Trophoblast cell (in vitro differentiated cells and primary cell): Measurements from ENCODE around the gene SPAST.

Source experiments
- DNase-seq, 2 donors: peaks; one replicate each; pipeline ENCODE4 v3.0.0-alpha.2; 2016
- H2AFZ ChIP-seq: 2 replicates; pipeline ENCODE4 v1.6.1; 2013; ENCODE audit warnings: low read length, moderate library complexity, mild to moderate bottlenecking; ENCODE audit not compliant: insufficient read depth, poor library complexity
- H2AK5ac ChIP-seq: 2 replicates; pipeline ENCODE4 v1.6.1; 2013; ENCODE audit warnings: mild to moderate bottlenecking, low read length
- H2BK120ac ChIP-seq: 2 replicates; pipeline ENCODE4 v1.6.1; 2013; ENCODE audit warnings: low read length, mild to moderate bottlenecking, moderate library complexity; ENCODE audit not compliant: insufficient read depth, poor library complexity
- H2BK12ac ChIP-seq: 2 replicates; pipeline ENCODE4 v1.6.1; 2013; ENCODE audit warnings: mild to moderate bottlenecking, low read length, moderate library complexity
- H2BK5ac ChIP-seq: 2 replicates; pipeline ENCODE4 v1.6.1; 2013; ENCODE audit warnings: low read length, low read depth, moderate library complexity, mild to moderate bottlenecking; ENCODE audit not compliant: poor library complexity
- H3K14ac ChIP-seq: 2 replicates; pipeline ENCODE4 v1.6.1; 2013; ENCODE audit warnings: mild to moderate bottlenecking, low read length
- H3K18ac ChIP-seq: 2 replicates; pipeline ENCODE4 v1.6.1; 2013; ENCODE audit warnings: mild to moderate bottlenecking, low read length
- H3K23ac ChIP-seq: 2 replicates; pipeline ENCODE4 v1.6.1; 2013; ENCODE audit warnings: low read length
- H3K27ac ChIP-seq: 2 replicates; pipeline ENCODE4 v1.5.1; 2013; ENCODE audit warnings: low read depth, mild to moderate bottlenecking, inconsistent platforms, low read length, moderate library complexity
- H3K27me3 ChIP-seq: 2 replicates; pipeline ENCODE4 v1.6.1; 2013; ENCODE audit warnings: inconsistent platforms, mild to moderate bottlenecking, low read length, moderate library complexity; ENCODE audit not compliant: insufficient read depth
- H3K36me3 ChIP-seq, 2 experiments: 1 replicate in 1 of 2; 2 replicates in 1 of 2; pipeline ENCODE4 v1.6.1; 2013; ENCODE audit warnings: low read length in 2 of 2, mild to moderate bottlenecking in 2 of 2, moderate library complexity in 1 of 2; ENCODE audit not compliant: insufficient read depth in 2 of 2, control insufficient read depth in 1 of 2
- H3K4ac ChIP-seq: 2 replicates; pipeline ENCODE4 v1.6.1; 2013; ENCODE audit warnings: low read depth, mild to moderate bottlenecking, low read length, moderate library complexity
- H3K4me1 ChIP-seq, 2 experiments: 1 replicate in 1 of 2; 2 replicates in 1 of 2; pipeline ENCODE4 v1.6.1; 2013; ENCODE audit warnings: low read length in 2 of 2, mild to moderate bottlenecking in 2 of 2, moderate library complexity in 1 of 2; ENCODE audit not compliant: insufficient read depth in 2 of 2, control insufficient read depth in 1 of 2
- H3K4me2 ChIP-seq: 2 replicates; pipeline ENCODE4 v1.6.1; 2013; ENCODE audit warnings: inconsistent platforms, mild to moderate bottlenecking, low read length, moderate library complexity
- H3K4me3 ChIP-seq: 2 replicates; pipeline ENCODE4 v1.5.1; 2013; ENCODE audit warnings: mild to moderate bottlenecking, low read depth, low read length, inconsistent platforms
- H3K79me1 ChIP-seq: one replicate; pipeline ENCODE4 v1.6.1; 2013; ENCODE audit warnings: low read length
- H3K79me2 ChIP-seq: 2 replicates; pipeline ENCODE4 v1.6.1; 2013; ENCODE audit warnings: low read length, mild to moderate bottlenecking; ENCODE audit not compliant: control insufficient read depth, insufficient read depth, poor library complexity
- H3K9ac ChIP-seq: 2 replicates; pipeline ENCODE4 v1.6.1; 2013; ENCODE audit warnings: mild to moderate bottlenecking, low read length
- H3K9me3 ChIP-seq: 2 replicates; pipeline ENCODE4 v1.6.1; 2013; ENCODE audit warnings: low read depth, mild to moderate bottlenecking, control low read depth, inconsistent platforms, low read length; ENCODE audit not compliant: insufficient read depth
- H4K12ac ChIP-seq: 2 replicates; pipeline ENCODE4 v1.6.1; 2013; ENCODE audit warnings: low read depth, mild to moderate bottlenecking, low read length, moderate library complexity
- H4K8ac ChIP-seq: 2 replicates; pipeline ENCODE4 v1.6.1; 2013; ENCODE audit warnings: low read depth, mild to moderate bottlenecking, low read length, moderate library complexity
- H4K91ac ChIP-seq: one replicate; pipeline ENCODE4 v1.6.1; 2013; ENCODE audit warnings: low read depth, mild to moderate bottlenecking, low read length, moderate library complexity
- WGBS: extraction: QIAGEN DNeasy Blood & Tissue Kit; methylation state at CpG from one replicate; pipeline ENCODE4 v1.1.7; 2013; ENCODE audit warnings: missing lambda C conversion rate; ENCODE audit not compliant: insufficient read length, insufficient coverage; ENCODE audit errors: extremely low coverage; 5-methylcytosine and 5-hydroxymethylcytosine counted together

SPAST gene

DNA sequence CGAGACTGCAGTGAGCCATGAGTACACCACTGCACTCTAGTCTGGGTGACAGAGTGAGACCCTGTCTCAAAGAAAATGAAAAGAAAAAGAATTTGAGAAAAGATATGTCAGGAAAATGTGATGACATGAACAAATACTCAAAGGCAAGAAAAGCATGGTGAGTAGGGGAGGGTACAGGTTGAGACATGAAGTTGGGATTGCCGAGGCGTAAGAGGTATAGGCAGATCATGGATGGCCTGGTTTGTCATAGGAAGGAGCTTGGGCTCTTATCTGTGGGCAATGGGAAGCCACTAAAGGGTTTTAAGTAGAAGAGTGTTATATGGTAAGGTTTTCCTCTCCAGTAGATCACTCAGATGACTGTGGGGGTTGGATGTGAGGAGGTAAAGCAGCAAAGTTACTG, 32.3 kb downstream of the SPAST start:
- no CpG with 5 or more reads among the region's 3 CpGs for WGBS
- Histone ChIP-seq H3K18ac (no peak overlapping the region), H3K23ac (no peak overlapping the region), H4K8ac (no peak overlapping the region), H2AK5ac (no peak overlapping the region), H3K9me3 (no peaks in the 10 kb centered on the region), H3K27me3 (no peaks in the 10 kb centered on the region), H3K9ac (no peak overlapping the region), H2BK12ac (no peak overlapping the region), H3K4me3 (no peak overlapping the region), H3K79me1 (no peaks in the 10 kb centered on the region), H4K12ac (no peak overlapping the region), H2AFZ (no peak overlapping the region), H3K4ac (no peak overlapping the region), H3K79me2 (no peaks in the 10 kb centered on the region), H3K14ac (no peak overlapping the region), H3K27ac (no peak overlapping the region), H4K91ac (no peak overlapping the region), H3K4me2 (no peak overlapping the region), H2BK120ac (no peak overlapping the region), H3K36me3 (no peaks in the 10 kb centered on the region), H3K4me1 (no peaks in the 10 kb centered on the region), H2BK5ac (no peak overlapping the region)
- DNase-seq: no peak

DNA sequence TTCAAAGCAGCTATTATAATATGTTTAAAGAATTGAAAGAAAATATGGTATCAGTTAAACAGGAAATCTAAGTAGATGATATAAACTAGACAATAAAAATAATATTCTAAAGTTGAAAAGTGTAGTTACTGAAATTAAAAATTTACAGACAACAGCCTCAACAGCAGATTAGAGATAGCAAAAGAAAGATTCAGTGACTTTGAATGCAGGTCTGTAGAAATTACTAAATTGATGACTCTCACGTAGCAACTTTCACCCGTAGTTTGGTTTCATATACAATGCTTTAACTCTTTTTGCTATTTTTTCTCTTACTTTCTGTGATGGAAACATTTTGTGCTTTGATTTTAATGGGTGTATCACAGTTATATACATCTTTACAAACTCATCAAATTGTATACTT, 44.8 kb downstream of the SPAST start:
- DNase-seq: no peak
- no CpG with 5 or more reads among the region's 2 CpGs for WGBS
- Histone ChIP-seq H3K79me2 (no peaks in the 10 kb centered on the region), H3K4me1 (no peaks in the 10 kb centered on the region), H2AK5ac (no peak overlapping the region), H3K27ac (no peak overlapping the region), H3K9ac (no peak overlapping the region), H3K9me3 (peaks cover 8% of the 10 kb centered on the region), H3K79me1 (no peaks in the 10 kb centered on the region), H4K12ac (no peak overlapping the region), H3K4me3 (no peak overlapping the region), H3K4ac (no peak overlapping the region), H3K27me3 (no peaks in the 10 kb centered on the region), H3K36me3 (peaks cover 9 to 10% of the 10 kb centered on the region in 2 experiments), H4K91ac (no peak overlapping the region), H2AFZ (no peak overlapping the region), H3K4me2 (no peak overlapping the region), H2BK5ac (no peak overlapping the region), H4K8ac (no peak overlapping the region), H3K18ac (no peak overlapping the region), H2BK120ac (no peak overlapping the region), H2BK12ac (no peak overlapping the region), H3K14ac (no peak overlapping the region), H3K23ac (no peak overlapping the region)

DNA sequence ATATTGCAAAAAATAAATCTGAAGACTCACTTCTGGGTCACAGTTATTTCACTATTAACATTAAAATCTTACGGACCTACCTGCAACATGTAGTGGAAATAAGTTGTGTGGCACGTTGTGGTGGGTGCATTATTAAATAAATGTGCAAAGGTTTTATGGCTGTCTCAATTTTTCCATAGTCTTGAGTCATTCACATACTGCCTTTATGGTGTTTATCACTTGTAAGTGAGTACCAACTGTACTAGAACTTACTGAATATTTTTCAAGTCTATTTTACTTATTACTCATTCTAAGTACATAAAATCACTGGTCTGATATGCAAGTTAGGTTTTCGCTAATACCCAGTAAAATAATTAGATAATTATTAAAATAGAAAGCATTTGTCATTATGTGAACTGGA, 54.7 kb downstream of the SPAST start:
- Histone ChIP-seq H3K4me3 (no peak overlapping the region), H3K4ac (no peak overlapping the region), H3K9me3 (no peaks in the 10 kb centered on the region), H3K9ac (no peak overlapping the region), H2AFZ (no peak overlapping the region), H2BK12ac (no peak overlapping the region), H3K79me1 (no peaks in the 10 kb centered on the region), H3K4me2 (no peak overlapping the region), H4K12ac (no peak overlapping the region), H2BK5ac (no peak overlapping the region), H3K27ac (no peak overlapping the region), H3K27me3 (no peaks in the 10 kb centered on the region), H3K4me1 (no peaks in the 10 kb centered on the region), H3K23ac (no peak overlapping the region), H4K91ac (no peak overlapping the region), H2AK5ac (no peak overlapping the region), H3K14ac (no peak overlapping the region), H4K8ac (no peak overlapping the region), H3K18ac (no peak overlapping the region), H2BK120ac (no peak overlapping the region), H3K79me2 (no peaks in the 10 kb centered on the region), H3K36me3 (peaks cover 0 to 3% of the 10 kb centered on the region in 2 experiments)
- DNase-seq: no peak
- WGBS: no CpG with 5 or more reads among the region's 3 CpGs

DNA sequence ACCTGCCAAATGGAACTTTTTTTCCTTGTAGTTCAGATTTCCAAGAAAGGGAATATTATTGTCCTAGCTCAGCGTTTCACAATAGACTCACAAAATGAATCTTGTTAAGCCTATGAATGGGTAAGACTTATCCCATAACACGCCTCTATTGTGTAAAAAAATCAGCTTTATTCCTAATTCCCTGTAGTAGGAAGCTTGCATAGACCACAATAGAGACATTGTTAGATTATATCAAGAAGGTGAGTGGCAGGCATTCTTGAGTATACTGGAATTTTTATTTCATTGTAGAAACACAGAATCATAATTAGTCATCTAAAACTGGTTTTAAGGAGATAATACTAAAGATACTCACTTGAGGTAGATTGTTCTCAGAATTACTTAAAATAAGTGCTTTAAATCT, 55.8 kb downstream of the SPAST start:
- Histone ChIP-seq H3K14ac (no peak overlapping the region), H3K27ac (no peak overlapping the region), H3K18ac (no peak overlapping the region), H3K79me1 (no peaks in the 10 kb centered on the region), H3K4ac (no peak overlapping the region), H2AK5ac (no peak overlapping the region), H3K27me3 (no peaks in the 10 kb centered on the region), H3K4me2 (no peak overlapping the region), H4K8ac (no peak overlapping the region), H4K12ac (no peak overlapping the region), H2BK5ac (no peak overlapping the region), H3K9me3 (no peaks in the 10 kb centered on the region), H3K36me3 (peaks cover 0 to 3% of the 10 kb centered on the region in 2 experiments), H3K9ac (no peak overlapping the region), H2AFZ (no peak overlapping the region), H3K4me3 (no peak overlapping the region), H3K79me2 (no peaks in the 10 kb centered on the region), H4K91ac (no peak overlapping the region), H3K23ac (no peak overlapping the region), H3K4me1 (no peaks in the 10 kb centered on the region), H2BK12ac (no peak overlapping the region), H2BK120ac (no peak overlapping the region)
- no CpG with 5 or more reads among the region's 2 CpGs for WGBS
- DNase-seq: no peak
